H9 (cell line): ENCODE results near the gene DIP2C. TPM values are rescaled to one million over a fixed set of nuclear protein-coding genes. Genes with fewer than 3 reads are reported as not detected.

Source experiments
- DNase-seq: peaks from one replicate; pipeline ENCODE4 v3.0.0-alpha.2; 2017
- H2AFZ ChIP-seq: one replicate; pipeline ENCODE4 v1.6.1; 2013; ENCODE audit warnings: mild to moderate bottlenecking, low read length, control low read depth, moderate library complexity
- H2AK5ac ChIP-seq: 2 replicates; pipeline ENCODE4 v1.6.1; 2013; ENCODE audit warnings: low read length, control low read depth, mixed read lengths; ENCODE audit not compliant: insufficient read length
- H2BK120ac ChIP-seq: one replicate; pipeline ENCODE4 v1.6.1; 2013; ENCODE audit warnings: low read depth, mild to moderate bottlenecking, low read length, control low read depth, inconsistent platforms; ENCODE audit not compliant: poor library complexity, severe bottlenecking
- H2BK12ac ChIP-seq: 2 replicates; pipeline ENCODE4 v1.6.1; 2013; ENCODE audit warnings: low read length, control low read depth, mixed read lengths, low read depth; ENCODE audit not compliant: insufficient read length
- H2BK15ac ChIP-seq: 2 replicates; pipeline ENCODE4 v1.6.1; 2013; ENCODE audit warnings: low read depth, low read length, control low read depth
- H2BK20ac ChIP-seq: one replicate; pipeline ENCODE4 v1.6.1; 2013; ENCODE audit warnings: low read depth, mild to moderate bottlenecking, low read length, control low read depth, inconsistent platforms; ENCODE audit not compliant: poor library complexity, severe bottlenecking
- H2BK5ac ChIP-seq: 2 replicates; pipeline ENCODE4 v1.6.1; 2013; ENCODE audit warnings: low read length, control low read depth, mixed read lengths; ENCODE audit not compliant: insufficient read length
- H3K14ac ChIP-seq: 2 replicates; pipeline ENCODE4 v1.6.1; 2013; ENCODE audit warnings: low read length, control low read depth; ENCODE audit not compliant: insufficient read depth
- H3K18ac ChIP-seq: 2 replicates; pipeline ENCODE4 v1.6.1; 2013; ENCODE audit warnings: low read depth, mild to moderate bottlenecking, mixed read lengths, low read length, control low read depth; ENCODE audit not compliant: insufficient read length
- H3K23ac ChIP-seq: 2 replicates; pipeline ENCODE4 v1.6.1; 2013; ENCODE audit warnings: low read length, control low read depth, mixed read lengths, low read depth; ENCODE audit not compliant: insufficient read length
- H3K23me2 ChIP-seq: 2 replicates; pipeline ENCODE4 v1.6.1; 2013; ENCODE audit warnings: low read depth, mild to moderate bottlenecking, mixed read lengths, low read length, control low read depth; ENCODE audit not compliant: insufficient read length, poor library complexity, severe bottlenecking
- H3K27ac ChIP-seq: 2 replicates; pipeline ENCODE4 v1.5.1; 2013; ENCODE audit warnings: low read length, control low read depth, mixed read lengths, low read depth; ENCODE audit not compliant: insufficient read length
- H3K27me3 ChIP-seq: 2 replicates; pipeline ENCODE4 v1.6.1; 2013; ENCODE audit warnings: low read length, control low read depth, inconsistent platforms; ENCODE audit not compliant: insufficient read depth
- H3K4ac ChIP-seq: 2 replicates; pipeline ENCODE4 v1.6.1; 2013; ENCODE audit warnings: low read depth, mild to moderate bottlenecking, control low read depth, inconsistent platforms, low read length, moderate library complexity
- H3K4me1 ChIP-seq: 2 replicates; pipeline ENCODE4 v1.6.1; 2013; ENCODE audit warnings: low read length, control low read depth, inconsistent platforms; ENCODE audit not compliant: insufficient read depth
- H3K4me2 ChIP-seq: 2 replicates; pipeline ENCODE4 v1.6.1; 2013; ENCODE audit warnings: low read length, control low read depth, mixed read lengths; ENCODE audit not compliant: insufficient read length, insufficient read depth
- H3K56ac ChIP-seq: 2 replicates; pipeline ENCODE4 v1.6.1; 2013; ENCODE audit warnings: low read depth, mild to moderate bottlenecking, mixed read lengths, low read length, control low read depth; ENCODE audit not compliant: insufficient read length
- H3K79me1 ChIP-seq: 2 replicates; pipeline ENCODE4 v1.6.1; 2013; ENCODE audit warnings: low read depth, mild to moderate bottlenecking, moderate library complexity, low read length, control low read depth, inconsistent platforms; ENCODE audit not compliant: insufficient read depth, poor library complexity, severe bottlenecking
- H3K79me2 ChIP-seq: 2 replicates; pipeline ENCODE4 v1.6.1; 2013; ENCODE audit warnings: low read length, control low read depth, inconsistent platforms; ENCODE audit not compliant: insufficient read depth
- H3K9ac ChIP-seq: 2 replicates; pipeline ENCODE4 v1.6.1; 2013; ENCODE audit warnings: low read length, control low read depth, mixed read lengths; ENCODE audit not compliant: insufficient read length; ENCODE audit errors: extremely low read depth
- H3K9me3 ChIP-seq: one replicate; pipeline ENCODE4 v1.6.1; 2013; ENCODE audit warnings: low read depth, low read length, inconsistent platforms; ENCODE audit not compliant: control insufficient read depth
- H3T11ph ChIP-seq: one replicate; pipeline ENCODE4 v1.6.1; 2013; ENCODE audit warnings: mild to moderate bottlenecking, low read length, control low read depth, inconsistent platforms
- H4K20me1 ChIP-seq: one replicate; pipeline ENCODE4 v1.6.1; 2013; ENCODE audit not compliant: control insufficient read depth, insufficient read length, insufficient read depth
- H4K5ac ChIP-seq: 2 replicates; pipeline ENCODE4 v1.6.1; 2013; ENCODE audit warnings: low read depth, mild to moderate bottlenecking, mixed read lengths, low read length, control low read depth; ENCODE audit not compliant: insufficient read length
- H4K8ac ChIP-seq: replicated peaks from 2 replicates; pipeline ENCODE4 v1.6.1; 2013; ENCODE audit warnings: low read length, control low read depth, mixed read lengths, low read depth; ENCODE audit not compliant: insufficient read length
- H4K91ac ChIP-seq: 2 replicates; pipeline ENCODE4 v1.6.1; 2013; ENCODE audit warnings: low read depth, mild to moderate bottlenecking, moderate library complexity, mixed read lengths, low read length, control low read depth; ENCODE audit not compliant: insufficient read length
- H3K27ac Mint-ChIP-seq, 3 experiments: 2 replicates in 2 of 3; 3 replicates in 1 of 3; pipeline ENCODE4 v1.8.0; 2020 to 2021; ENCODE audit warnings: mixed read lengths in 3 of 3, mild to moderate bottlenecking in 1 of 3, moderate library complexity in 1 of 3
- H3K27me3 Mint-ChIP-seq: 2 replicates; pipeline ENCODE4 v1.8.0; 2021; ENCODE audit warnings: low read depth, mild to moderate bottlenecking, moderate library complexity, mixed read lengths
- H3K36me3 Mint-ChIP-seq, 3 experiments: 2 replicates in 2 of 3; 3 replicates in 1 of 3; pipeline ENCODE4 v1.8.0; 2020 to 2021; ENCODE audit warnings: low read depth in 3 of 3, mixed read lengths in 3 of 3; ENCODE audit not compliant: insufficient read depth in 1 of 3
- H3K4me1 Mint-ChIP-seq, 2 experiments: 2 replicates each; pipeline ENCODE4 v1.8.0; 2020; ENCODE audit warnings: mixed read lengths in 2 of 2
- H3K4me3 Mint-ChIP-seq, 2 experiments: 2 replicates in 1 of 2; 3 replicates in 1 of 2; pipeline ENCODE4 v1.8.0; 2020 to 2021; ENCODE audit warnings: mild to moderate bottlenecking in 2 of 2, mixed read lengths in 2 of 2, moderate library complexity in 1 of 2
- H3K9me3 Mint-ChIP-seq, 2 experiments: 2 replicates in 1 of 2; 3 replicates in 1 of 2; pipeline ENCODE4 v1.8.0; 2020; ENCODE audit warnings: mild to moderate bottlenecking in 2 of 2, mixed read lengths in 2 of 2, moderate library complexity in 1 of 2
- CTCF ChIP-seq: fragments of 200-600 bp; sonication (generic); conservative IDR thresholded peaks from 3 replicates; pipeline ENCODE4 v1.8.0; 2021; ENCODE audit warnings: antibody characterized with exemption, mild to moderate bottlenecking
- WGBS: extraction: QIAGEN DNeasy Blood & Tissue Kit; methylation state at CpG from one replicate; pipeline ENCODE4 v1.1.7; 2013; ENCODE audit warnings: missing lambda C conversion rate, low lambda C conversion rate, mixed read lengths; ENCODE audit not compliant: insufficient read length; ENCODE audit errors: extremely low coverage; 5-methylcytosine and 5-hydroxymethylcytosine counted together
- total RNA-seq: library from RNA; stranded (reverse); gene quantifications from 2 replicates; pipeline ENCODE4 v1.2.1, GENCODE V29; 2021

The DIP2C gene
- total RNA-seq, 1 experiment from 2014 or later, result 7.9 TPM

GRCh38 chr10:553233-553632, 136.2 kb downstream of the DIP2C start:
- Histone ChIP-seq H3K4me1 (peaks cover 8% of the 10 kb centered on the region; the same call in 1 of the 2 replicates), H2BK12ac (no peak overlapping the region), H3K18ac (no peak overlapping the region), H3K4me2 (no peak overlapping the region), H4K8ac (no peak overlapping the region), H3K23me2 (no peaks in the 10 kb centered on the region), H3K9me3 (no peaks in the 10 kb centered on the region), H4K91ac (no peak overlapping the region), H2AFZ (no peak overlapping the region), H2BK5ac (no peak overlapping the region), H4K5ac (no peak overlapping the region), H2BK120ac (no peak overlapping the region), H3K27me3 (no peaks in the 10 kb centered on the region), H3K79me2 (peaks cover 1% of the 10 kb centered on the region; the same call in 1 of the 2 replicates), H3K9ac (no peak overlapping the region), H3K56ac (no peak overlapping the region), H3K4ac (no peak overlapping the region), H2BK20ac (no peak overlapping the region), H3K14ac (no peak overlapping the region), H2AK5ac (no peak overlapping the region), H3K23ac (no peak overlapping the region), H3K79me1 (no peaks in the 10 kb centered on the region), H4K20me1 (peaks cover 4% of the 10 kb centered on the region), H3K27ac (no peak overlapping the region), H2BK15ac (no peak overlapping the region), H3T11ph (no peak overlapping the region)
- Mint-ChIP-seq H3K27ac (no peak overlapping the region), H3K4me3 (no peak overlapping the region), H3K9me3 (no peaks in the 10 kb centered on the region; a peak in 1 of 5 replicates), H3K4me1 (peaks cover 24 to 33% of the 10 kb centered on the region in 2 experiments), H3K27me3 (peaks cover 2% of the 10 kb centered on the region; the same call in 1 of the 2 replicates), H3K36me3 (peaks cover 0 to 3% (median 0%) of the 10 kb centered on the region in 3 experiments; a peak in 2 of 7 replicates)
- WGBS, result no CpG with 5 or more reads among the region's 5 CpGs
- no peak for TF ChIP-seq CTCF
- no peak for DNase-seq
